NT2/D1 (cell line): ENCODE measurements around the gene LRRC41.

Experiments used
- SUZ12 ChIP-seq: IDR thresholded peaks from 2 replicates; pipeline ENCODE4 v1.6.1; 2011; ENCODE audit not compliant: insufficient read length, insufficient read depth; ENCODE audit errors: extremely low read depth
- YY1 ChIP-seq: IDR thresholded peaks from 2 replicates; pipeline ENCODE4 v1.6.1; 2011; ENCODE audit not compliant: insufficient read length, insufficient read depth
- ZNF274 ChIP-seq: IDR thresholded peaks from 2 replicates; pipeline ENCODE4 v1.6.1; 2011; ENCODE audit warnings: mild to moderate bottlenecking, low read depth, low read length

DNA sequence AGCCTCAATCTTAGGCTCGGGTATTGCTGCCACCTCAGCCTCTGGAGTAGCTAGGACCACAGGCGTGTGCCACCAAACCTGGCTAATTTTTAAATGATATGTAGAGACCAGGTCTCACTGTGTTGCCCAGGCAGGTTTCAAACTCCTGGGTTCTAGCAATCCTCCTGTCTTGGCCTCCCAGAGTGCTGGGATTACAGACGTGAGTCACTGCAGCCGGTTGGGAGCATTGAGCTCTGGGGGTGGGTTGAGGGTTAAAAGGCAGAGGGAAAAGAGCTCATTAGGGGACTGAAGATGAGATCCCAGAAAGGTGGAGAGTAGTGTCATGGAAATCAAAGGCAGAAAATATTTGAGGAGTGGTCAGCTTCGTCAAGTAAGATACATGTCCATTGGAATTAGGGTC is 48.7 kb downstream of the LRRC41 start:
- TF ChIP-seq YY1 (no peak), SUZ12 (no peak), ZNF274 (no peak)
